DMS53 (cell line): ENCODE results near the gene G0S2.
"Not testable (repeated sequence)": the region's sequence is repeated elsewhere in the genome, so short reads cannot be mapped to it uniquely, and the experiment has no call there.

Experiments used
- DNase-seq: peaks from one replicate; lab custom pipeline; 2025; lab: John Stamatoyannopoulos, UW

G0S2 gene

GRCh38 chr1:209678981-209679539 is 3.8 kb downstream of the G0S2 start:
- DNase-seq, result no peak

- DNase-seq, result no peak
These were observed 10.6 kb downstream of the G0S2 start for GRCh38 chr1:209685821-209686220.

GRCh38 chr1:209686322-209686721 is 11.1 kb downstream of the G0S2 start:
- no peak for DNase-seq

GRCh38 chr1:209688746-209689234 is 13.6 kb downstream of the G0S2 start:
- no peak for DNase-seq

- DNase-seq, result peak; percentile 72
These were observed 14.3 kb downstream of the G0S2 start for GRCh38 chr1:209689477-209689876.

- DNase-seq, result no peak
These were observed 16.0 kb downstream of the G0S2 start for GRCh38 chr1:209691237-209691636.

GRCh38 chr1:209692296-209692695 is 17.1 kb downstream of the G0S2 start:
- peak; percentile 25 for DNase-seq

GRCh38 chr1:209692745-209693504 is 17.7 kb downstream of the G0S2 start:
- DNase-seq, result peak; percentile 93

- DNase-seq, result no peak
These were observed 21.5 kb downstream of the G0S2 start for GRCh38 chr1:209696673-209697072.

- no peak for DNase-seq
These were observed 21.9 kb downstream of the G0S2 start for GRCh38 chr1:209697126-209697525.

- not testable (repeated sequence) for DNase-seq
These were observed 25.5 kb downstream of the G0S2 start for GRCh38 chr1:209700686-209701085.

GRCh38 chr1:209702832-209703231 is 27.6 kb downstream of the G0S2 start:
- no peak for DNase-seq

GRCh38 chr1:209703834-209704504 is 28.8 kb downstream of the G0S2 start:
- DNase-seq, result no peak

- DNase-seq, result no peak
These were observed 29.4 kb downstream of the G0S2 start, which contains the start of gene HSD11B1 for GRCh38 chr1:209704584-209704983. TSS of gene HSD11B1 (plus strand) at chr1:209704846. CDS start at chr1:209704943, 97 bp downstream.

GRCh38 chr1:209705033-209705598 is 29.9 kb downstream of the G0S2 start:
- DNase-seq, result no peak

- DNase-seq, result no peak
These were observed 31.4 kb downstream of the G0S2 start for GRCh38 chr1:209706622-209707021.

GRCh38 chr1:209707308-209707707 is 32.1 kb downstream of the G0S2 start:
- DNase-seq, result no peak

GRCh38 chr1:209708297-209708696 is 33.1 kb downstream of the G0S2 start:
- DNase-seq, result no peak

GRCh38 chr1:209710093-209710492 is 34.9 kb downstream of the G0S2 start:
- no peak for DNase-seq

- DNase-seq, result peak; percentile 36
These were observed 35.6 kb downstream of the G0S2 start for GRCh38 chr1:209710847-209711246.

- no peak for DNase-seq
These were observed 39.1 kb downstream of the G0S2 start for GRCh38 chr1:209714338-209714737.

GRCh38 chr1:209715314-209715713 is 40.1 kb downstream of the G0S2 start:
- DNase-seq, result no peak

- no peak for DNase-seq
These were observed 42.6 kb downstream of the G0S2 start for GRCh38 chr1:209717818-209718217.
